ENCODE results near the gene TEDDM1. TPM values are rescaled to one million over a fixed set of nuclear protein-coding genes. Genes with fewer than 3 reads are reported as not detected.

The TEDDM1 gene
- total RNA-seq, 1 donor from 2014 or later: not detected

Other genes with a start within 250 kb of the TEDDM1 start
- 218 and 225 TPM in 2 replicates for gene GLUL, start 8.9 kb downstream of the TEDDM1 start, total RNA-seq
- gene RGSL1, start 49.5 kb upstream of the TEDDM1 start, total RNA-seq: not detected in 2 replicates
- gene RNASEL, start 188.6 kb upstream of the TEDDM1 start, total RNA-seq: 5.3 and 6.0 TPM in 2 replicates
- 35.7 and 37.8 TPM in 2 replicates for gene RGS16, start 203.7 kb upstream of the TEDDM1 start, total RNA-seq